NCI-H524 (cell line): ENCODE measurements around the gene LMBR1.
A peak's percentile ranks its signal among the peaks of the same experiment; 100 is the strongest.
"Not testable (repeated sequence)": the region's sequence is repeated elsewhere in the genome, so short reads cannot be mapped to it uniquely, and the experiment has no call there.

ENCODE experiments used
- DNase-seq, 2 experiments: peaks; one replicate each; lab custom pipeline; 2025; lab: John Stamatoyannopoulos, UW

The LMBR1 gene

DNA sequence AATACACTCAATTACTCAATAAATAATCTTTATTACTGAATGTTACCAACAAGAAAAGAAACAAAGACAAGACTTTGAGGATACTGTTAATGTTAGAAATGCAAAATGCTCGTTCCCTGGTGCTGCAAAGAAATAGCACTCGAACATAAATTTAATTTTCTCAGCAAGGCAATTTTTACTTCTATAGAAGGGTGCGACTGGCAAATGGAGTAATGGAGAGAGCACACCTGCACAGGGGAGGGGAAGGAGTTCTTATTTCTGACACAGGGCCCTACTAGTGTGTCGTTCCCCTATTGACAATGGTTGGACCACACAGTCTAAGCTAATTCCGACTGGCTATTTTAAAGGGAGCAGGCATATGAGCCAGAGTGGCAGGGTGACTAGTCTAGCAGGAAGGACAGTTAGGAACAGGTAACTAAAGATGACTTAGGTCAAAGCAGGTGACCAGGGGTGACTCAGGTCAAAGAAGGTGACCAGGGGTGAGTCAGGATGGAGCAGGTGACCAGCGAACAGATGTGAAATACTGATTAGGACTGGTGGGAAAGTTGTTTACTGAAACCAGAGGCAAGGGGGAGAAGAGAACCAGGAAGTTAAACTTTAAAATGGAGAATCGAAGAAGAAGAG, 133.3 kb downstream of the LMBR1 start:
- no peak for DNase-seq

DNA sequence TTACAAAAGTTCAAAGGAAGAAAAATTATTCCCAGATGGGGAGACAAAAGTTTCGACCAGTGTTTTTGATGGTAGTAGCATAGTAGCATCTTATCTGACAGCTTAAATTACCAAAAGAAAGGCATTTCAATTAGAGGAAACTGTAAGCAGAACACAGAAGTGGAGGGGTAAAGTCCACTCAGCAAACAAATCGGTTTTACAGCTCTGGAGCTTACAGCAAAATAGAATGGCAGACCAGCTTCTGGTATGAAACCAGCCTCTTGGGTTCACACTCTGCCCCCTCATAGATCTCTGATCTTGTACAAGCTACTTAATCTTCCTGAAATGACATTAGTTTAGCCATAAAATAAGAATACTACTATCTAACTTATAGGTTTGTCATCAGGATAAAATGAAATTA, 133.8 kb downstream of the LMBR1 start:
- no peak for DNase-seq

DNA sequence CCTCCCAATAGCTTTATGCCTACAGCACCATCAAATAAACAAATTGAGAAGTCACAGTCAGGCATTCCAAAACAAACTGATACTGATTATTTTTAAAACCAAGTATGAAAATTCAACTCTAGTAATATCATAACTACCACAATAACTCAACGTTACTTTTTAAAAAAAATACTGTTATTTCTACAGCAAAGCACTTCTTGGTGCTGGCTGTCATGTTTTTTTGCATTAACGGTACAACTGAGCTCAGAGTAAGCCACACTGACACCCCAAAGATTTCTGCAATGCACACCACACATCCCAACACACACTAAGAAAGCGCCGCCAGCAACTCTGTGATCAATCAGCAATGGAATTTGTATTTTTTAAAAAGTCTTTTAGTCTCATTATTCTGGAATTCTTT, 138.8 kb downstream of the LMBR1 start:
- no peak for DNase-seq

DNA sequence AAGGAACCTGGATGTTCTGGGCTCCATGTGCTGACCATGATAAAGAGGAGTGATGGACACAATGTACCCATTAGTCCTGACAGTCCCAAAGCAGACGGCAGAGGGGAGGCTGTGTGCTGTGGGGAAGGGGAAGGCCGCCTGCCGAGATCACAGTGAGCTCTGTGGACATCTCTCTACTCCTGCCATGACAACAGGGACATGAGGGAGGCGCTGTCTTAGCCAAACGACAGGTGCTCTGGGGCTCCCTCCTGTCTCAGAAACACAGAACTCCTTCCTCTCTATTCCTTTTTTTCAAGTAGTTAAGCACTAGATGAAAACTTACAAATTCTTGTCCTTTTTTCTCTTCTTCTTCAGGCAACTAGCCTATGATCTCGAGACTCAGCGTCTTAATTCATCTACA, 139.4 kb downstream of the LMBR1 start:
- no peak for DNase-seq

DNA sequence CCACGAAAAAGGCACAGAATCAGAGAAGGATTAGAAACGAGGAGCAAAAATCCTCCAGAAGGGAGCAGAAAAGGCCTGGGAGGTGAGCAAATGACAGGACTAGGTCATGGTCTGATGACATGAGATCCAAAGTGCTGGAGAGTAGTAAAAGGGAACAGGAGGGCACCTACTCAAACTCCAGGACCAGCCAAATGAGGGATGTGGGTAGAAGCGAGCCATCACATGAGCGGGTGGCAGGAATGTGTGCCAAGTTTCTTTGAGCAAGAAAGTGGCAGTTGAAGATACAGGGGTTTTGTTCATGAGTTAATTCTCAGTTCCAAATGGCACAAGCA, 139.8 kb downstream of the LMBR1 start:
- no peak for DNase-seq

DNA sequence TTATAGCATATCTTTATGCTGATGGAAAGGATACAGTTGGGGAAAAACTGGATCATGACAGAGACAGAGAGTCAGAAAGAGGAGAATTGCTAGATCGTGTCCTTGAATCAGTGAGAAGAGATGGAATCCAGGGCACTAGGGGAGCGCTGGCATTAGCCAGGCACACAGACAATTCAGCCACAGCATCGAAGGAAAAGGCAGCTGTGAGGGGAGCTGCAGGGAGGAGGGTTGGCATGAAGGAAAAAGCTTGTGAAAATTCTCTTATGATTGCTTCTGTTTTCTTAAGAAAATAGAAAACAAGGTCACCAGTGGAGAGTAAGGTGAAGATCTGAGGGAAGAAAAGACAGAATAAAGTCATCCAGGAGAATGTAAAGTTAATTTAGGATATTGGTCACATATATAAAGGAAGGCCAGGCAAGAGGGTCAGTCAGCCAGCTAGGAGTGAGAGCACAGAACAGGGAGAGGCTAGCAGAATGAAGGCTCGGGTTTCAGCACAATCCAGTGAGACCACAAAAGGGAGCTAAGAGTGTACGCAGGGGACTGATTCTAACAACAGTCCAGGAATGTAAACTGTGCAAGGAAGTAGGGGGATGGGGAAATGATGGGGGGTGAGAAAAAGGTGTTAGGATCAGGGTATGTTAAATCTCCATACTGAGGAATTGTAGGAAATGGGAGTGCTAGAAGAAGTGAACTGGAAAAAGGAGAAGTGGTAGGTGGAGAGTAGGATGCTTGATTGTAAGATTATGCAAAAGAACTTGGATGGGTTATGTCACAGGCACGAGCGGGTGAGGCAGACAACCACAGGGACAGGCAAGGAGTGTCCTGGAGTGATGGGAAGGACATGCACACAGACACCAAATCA, 140.4 kb downstream of the LMBR1 start:
- DNase-seq: no peak

DNA sequence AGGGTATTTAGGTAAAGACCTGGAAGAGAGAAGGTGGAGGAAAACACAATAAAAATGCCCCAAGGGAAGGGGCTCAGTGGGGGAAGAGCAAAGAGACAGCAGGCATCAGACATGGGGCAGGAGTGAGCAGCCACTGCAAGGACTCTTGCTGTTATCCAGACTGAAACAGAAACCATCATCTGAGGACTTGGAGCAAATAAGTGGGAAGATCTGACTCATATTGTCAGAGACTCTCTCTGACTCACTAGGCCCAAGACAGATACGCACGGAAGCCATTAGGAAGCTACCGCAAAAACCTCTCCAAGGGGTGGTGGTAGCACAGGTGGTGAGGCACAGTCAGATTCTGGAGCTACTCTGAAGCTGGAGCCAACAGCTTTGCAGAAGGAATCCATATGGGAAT, 141.7 kb downstream of the LMBR1 start:
- no peak for DNase-seq

DNA sequence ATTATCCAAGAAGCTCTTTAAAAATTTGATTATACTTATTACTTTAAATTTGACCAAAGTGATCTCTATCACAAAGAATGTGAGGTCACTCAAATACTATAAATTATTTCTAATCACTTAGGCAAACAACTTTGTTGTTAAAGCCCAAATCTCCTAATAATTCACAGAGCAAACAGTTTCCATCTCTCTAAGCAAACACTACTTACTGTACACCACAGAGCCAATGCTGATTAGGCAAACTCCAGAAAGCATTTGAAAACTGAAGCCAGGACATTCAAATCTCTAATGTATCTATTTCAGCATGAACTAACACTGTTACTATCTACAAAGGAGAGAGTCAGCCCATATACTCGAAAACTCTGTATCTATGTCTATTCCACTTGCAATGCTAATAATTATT, 145.3 kb downstream of the LMBR1 start:
- DNase-seq: no peak

DNA sequence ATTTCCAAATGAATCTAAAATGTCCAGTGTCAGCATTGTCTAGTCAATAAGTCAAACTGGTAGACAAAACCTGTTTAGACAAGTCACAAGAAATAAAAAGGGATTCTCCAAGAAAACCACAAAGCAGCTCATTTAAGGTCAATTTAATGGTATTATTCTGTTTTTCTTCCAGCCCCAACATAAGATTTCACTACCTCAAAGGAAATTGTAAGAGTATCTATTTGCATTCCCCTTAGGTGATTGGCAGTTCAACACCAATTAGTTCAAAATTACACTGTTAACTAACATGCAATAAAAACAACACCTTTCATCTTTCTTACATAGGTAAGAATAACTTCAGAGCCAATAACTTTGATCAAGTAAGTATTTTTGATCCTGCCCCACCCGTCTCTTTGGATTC, 146.1 kb downstream of the LMBR1 start:
- DNase-seq: no peak

DNA sequence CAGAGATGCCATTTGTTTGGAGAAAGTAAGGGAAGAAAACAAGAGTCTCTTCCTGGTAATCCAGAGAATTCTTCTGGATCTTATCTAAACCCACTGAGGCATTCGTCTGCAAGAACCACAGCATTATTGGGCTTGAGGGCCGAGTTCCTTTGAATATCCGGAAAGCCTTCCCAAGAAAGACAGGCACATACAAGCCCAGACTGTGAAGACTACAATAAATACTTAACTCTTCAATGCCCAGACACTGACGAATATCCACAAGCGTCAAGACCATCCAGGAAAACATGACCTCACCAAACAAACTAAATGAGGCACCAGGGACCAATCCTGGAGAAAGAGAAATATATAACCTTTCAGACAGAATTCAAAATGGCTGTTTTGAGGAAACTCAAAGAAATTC, 153.4 kb downstream of the LMBR1 start:
- DNase-seq: no peak

DNA sequence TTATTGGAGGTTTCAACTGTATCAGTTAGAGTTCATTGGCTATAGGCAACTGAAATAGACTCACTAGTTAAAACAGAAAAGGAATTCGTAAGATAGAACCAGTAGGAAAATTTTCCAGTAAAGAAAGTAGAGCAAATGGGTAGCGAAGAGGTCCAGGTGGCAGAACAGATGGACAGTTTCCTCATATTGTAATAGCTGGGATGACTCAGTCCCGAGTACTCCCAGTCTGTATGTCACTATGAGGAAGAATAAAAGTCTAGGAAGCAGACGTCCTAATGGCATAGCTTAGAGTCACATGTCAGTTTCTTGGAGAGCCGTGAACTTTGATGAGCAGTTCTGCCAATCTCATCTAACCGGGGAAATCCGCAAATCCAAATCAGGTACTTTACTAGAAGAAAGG, 157.1 kb downstream of the LMBR1 start:
- DNase-seq: peak; percentile 71 to 89

DNA sequence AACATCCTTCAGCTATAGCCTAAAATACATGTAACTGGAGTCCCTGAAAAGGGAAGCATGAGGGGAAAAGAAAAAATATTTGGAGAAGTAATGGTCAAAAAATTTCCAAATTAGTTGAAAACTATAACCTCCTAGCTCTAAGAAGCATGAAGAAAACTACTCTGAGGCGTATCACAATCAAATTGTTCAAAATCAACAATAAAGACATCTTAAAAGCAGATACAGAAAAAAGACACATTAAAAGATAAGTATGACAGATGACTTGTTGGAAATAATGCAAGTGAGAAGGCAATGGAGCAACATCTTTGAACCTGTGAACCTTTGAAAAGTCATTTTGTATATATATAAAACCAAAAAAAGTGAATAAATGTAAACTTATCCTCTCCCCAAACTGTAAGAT, 159.3 kb downstream of the LMBR1 start:
- no peak for DNase-seq

DNA sequence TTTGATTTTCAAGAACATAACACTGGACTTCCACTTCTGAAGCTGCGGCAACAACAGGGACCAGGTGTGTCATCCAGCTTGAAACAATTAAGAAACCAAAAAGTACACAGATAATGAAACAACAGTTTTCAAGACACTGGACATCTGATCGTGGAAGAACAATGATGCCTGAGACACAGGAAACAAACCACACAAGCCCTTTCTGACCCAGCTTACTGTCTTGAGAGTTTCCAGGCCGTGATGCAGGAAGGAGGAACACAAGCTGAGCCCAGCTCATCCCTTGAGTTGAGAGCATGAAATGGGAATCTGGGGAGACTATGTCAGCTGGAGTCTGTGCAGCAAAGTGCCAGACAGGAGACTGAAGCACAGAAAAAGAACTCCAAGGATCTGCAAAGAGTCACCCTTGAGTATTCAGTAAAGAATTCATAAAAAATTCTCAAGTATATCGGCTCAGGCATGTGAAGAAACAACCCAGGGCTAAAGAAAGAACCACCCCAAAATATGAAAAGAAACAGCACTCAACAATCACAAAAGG, 160.8 kb downstream of the LMBR1 start:
- DNase-seq: no peak

DNA sequence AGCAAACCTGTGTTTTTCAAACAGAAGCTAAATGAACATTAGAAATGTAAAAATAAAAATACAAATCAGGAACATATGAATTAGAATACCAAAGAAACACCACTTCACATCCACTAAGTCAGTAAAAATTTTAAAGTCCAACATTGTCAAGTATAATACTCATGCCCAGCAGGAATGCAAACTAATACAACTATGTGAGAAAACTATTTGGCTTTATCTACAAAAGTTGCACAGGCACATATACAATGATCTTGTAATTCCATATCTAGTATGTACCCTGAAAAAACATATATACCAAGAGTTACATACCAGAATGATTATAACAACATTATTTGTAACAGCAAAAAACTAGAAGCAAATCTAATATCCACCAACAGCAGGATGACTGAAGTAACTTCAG, 161.3 kb downstream of the LMBR1 start:
- DNase-seq: no peak

DNA sequence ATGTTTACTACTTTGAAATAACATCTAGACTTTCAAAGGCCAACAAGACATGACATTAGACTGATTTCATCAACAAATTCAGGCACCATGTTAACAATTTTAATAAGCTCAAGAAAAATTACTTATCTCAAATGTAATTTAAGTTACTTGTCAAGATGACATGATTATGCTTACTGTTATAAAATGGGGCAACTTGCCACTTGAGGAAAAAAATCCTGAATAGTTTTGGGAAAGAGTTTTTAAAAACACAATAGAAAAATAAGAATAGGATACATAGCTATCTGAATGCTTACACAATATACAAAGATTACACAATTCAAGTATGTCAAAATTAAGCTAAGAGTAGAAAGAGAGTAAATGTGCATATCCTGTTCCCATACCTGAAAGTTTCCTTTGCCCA, 167.0 kb downstream of the LMBR1 start:
- DNase-seq: no peak

DNA sequence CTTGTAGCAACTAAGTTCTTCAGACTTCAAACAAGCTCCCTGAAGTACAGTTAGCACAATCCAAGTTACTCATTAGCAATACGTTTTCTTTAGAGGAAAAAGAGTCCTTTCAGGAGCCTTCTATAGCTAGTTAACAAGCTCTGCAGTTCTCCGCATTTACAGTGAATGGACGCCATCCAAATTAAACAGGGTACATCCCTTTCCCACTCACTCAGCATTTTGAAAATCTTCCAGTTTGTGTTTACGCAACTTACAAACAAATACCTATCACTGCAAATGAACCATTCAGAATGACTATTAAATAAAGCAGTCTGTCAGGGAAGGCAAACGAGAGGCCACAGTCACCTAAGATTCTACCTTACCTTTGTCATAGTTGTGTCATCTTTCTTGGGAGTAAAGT, 167.9 kb downstream of the LMBR1 start:
- DNase-seq: no peak

DNA sequence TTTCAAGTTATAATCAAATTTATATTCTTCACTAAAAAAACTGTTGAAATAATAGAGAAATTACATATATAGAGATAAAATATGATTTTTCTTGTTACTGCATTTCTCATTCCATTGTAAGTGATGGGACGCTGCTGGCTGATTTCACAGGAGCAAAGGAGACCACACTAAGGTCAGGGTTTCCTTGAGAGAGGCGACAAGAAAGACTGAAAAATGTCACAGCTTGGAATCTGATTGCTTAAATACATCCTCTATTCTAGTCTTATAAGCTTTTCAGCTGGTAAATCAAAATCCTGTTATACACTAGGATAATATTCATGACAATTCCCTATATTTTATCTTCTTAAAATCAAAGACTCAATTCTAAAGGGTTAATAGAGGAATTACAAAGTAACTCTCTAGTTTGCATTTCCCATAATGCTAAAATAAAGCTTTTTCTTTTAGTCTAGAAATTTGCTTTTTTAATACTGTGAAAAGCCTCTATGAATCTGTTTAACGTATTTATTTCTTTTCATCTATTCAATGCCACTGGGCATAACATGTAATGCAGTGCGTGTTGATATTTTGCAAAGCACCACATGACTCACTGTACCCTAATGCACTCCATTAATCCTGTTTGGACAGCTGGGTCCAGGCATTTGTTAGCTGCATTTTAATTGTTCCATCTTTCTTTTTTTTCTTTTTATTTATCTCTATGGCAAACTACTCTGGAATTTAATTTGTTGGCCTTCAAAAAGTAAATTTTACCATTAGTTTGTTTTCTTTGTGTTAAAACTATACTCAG, 170.7 kb downstream of the LMBR1 start:
- peak in 1 of 2 experiments; percentile 2 for DNase-seq

DNA sequence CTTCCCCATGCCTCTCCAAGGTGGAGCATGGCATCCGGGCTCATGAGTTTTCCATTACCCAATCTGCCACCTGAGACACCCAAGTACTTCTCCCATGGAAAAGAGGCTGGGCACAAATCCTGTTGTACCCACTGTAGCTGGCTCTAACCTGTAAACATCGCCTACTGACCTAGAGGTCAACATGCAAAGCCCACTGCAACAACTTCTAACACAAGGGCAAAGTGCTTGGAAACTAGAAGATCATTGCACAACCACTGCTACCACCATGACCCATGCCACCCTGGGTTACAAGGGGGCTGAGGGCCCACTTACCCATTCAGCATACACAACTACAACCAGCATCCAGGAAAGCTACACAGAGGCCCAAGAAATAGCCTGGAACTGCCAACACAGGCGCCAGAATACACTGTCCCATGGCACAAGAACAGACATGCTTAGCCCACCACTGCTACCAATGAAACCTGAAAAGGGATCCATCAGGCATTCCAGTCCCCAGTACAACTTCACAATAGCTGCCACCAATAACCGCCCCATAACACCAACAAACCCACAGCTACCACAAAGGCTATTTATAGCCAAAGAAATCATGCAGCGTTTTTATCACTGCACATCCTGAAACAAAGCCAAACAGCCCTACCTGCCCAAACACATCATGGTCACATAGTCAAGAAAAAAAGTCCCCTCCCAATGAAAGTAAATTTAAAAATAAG, 189.1 kb downstream of the LMBR1 start:
- no peak for DNase-seq

DNA sequence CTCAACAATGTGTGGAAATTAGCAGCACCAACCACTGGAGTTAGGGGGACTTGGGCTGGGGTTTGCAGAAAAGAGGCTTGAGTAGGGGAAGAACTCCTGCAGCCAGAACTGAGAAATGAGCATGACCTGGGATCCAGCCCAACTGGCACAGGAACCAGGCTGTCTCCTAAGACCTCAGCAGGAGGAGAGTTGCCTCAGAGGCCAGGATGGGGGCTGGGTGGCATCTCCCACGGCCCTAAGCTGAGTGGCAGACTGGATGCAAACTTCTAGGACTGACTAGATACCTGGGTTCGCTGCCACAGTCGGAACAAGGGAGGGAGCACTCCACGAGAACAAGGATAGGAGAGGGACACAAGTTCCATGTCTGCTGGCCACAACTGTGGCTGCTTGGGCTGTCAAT, 189.8 kb downstream of the LMBR1 start:
- no peak for DNase-seq

DNA sequence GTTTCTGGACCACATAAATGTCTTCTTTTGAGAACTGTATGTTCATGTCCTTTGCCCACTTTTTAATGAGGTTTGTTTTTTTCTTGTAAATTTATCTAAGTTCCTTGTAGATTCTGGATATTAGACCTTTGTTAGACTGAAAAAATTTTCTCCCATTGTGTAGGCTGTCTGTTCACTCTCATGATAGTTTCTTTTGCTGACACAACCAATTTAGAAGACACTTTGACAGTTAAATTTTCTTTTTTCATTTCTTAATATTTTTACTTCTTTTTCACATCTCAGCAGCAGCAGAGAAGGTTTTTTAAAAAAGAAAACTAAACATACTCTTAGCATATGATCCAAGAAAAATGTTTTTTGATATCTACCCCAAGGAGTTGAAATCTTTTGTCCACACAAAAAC, 190.6 kb downstream of the LMBR1 start:
- DNase-seq: no peak

DNA sequence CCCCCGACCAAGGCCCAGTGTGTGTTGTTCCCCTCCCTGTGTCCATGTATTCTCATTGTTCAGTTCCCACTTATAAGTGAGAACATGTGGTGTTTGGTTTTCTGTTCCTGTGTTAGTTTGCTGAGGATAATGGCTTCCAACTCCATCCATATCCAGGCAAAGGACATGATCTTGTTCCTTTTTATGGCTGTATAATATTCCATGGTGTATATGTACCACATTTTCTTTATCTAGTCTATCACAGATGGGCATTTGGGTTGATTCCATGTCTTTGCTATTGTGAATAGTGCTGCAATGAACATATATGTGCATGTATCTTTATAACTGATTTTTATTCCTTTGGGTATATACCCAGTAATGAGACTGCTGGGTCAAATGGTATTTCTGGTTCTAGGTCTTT, 191.2 kb downstream of the LMBR1 start:
- DNase-seq: not testable (repeated sequence)

DNA sequence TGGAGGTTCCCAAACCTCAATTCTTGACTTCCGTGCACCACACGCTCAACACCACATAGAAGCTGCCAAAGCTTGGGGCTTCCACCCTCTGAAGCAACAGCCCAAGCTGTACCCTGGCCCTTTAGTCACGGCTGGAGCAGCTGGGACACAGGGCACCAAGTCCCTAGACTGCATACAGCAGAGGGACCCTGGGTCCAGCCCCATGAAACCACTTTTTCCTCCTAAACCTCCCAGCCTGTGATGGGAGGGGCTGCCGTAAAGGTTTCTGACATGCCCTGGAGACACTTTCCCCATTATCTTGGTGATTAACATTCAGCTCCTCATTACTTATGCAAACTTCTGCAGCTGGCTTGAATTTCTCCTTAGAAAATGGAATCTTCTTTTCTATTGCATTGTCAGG, 194.5 kb downstream of the LMBR1 start:
- not testable (repeated sequence) for DNase-seq
